Stimulated activated CD4-positive, alpha-beta T cell treated with anti-CD3 and anti-CD28 coated beads, Interleukin-15, amount 100 ng/mL, for 48 hours (primary cell): ENCODE results near the gene ICE2.

ENCODE experiments used
- DNase-seq, 2 donors: peaks; one replicate each; pipeline ENCODE4 v3.0.0-alpha.2; 2020; ENCODE audit warnings: low read depth in 2 of 2

ICE2 gene

DNA sequence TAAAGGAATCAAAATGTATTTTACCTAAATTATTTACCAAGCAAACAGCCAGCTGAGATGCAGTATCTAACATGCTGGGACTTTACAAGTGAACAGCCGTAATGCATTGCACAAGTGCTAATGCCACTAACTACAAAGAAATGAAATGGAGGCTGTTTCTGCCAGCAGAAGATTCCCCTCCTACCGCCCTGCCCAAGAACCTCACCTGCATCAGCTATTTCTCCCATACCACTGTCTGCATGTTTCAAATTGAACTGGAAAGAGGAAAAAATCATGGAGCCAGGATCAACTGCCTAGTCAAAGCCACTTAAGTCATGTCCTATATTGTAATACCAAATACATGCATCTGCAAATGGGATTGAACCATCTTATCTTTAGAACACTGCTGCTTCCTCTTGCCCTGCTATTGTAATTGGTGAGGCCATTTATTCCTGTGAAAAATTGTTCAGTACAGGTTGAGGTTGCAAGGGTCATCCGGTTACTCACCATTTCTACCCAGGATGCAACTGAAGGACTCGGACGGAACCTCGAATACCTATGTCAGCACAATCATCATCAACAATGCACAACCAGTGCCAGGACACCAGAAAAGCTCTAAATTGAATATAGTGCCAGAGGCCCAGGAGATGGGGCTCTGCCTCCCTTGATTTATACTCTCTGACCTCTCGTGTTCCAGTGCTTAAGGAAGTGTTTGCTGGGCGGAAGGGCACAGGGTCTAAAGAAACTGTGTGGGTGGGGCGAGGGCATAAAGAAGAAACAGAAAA is 108.7 kb downstream of the ICE2 start:
- DNase-seq: no peak

DNA sequence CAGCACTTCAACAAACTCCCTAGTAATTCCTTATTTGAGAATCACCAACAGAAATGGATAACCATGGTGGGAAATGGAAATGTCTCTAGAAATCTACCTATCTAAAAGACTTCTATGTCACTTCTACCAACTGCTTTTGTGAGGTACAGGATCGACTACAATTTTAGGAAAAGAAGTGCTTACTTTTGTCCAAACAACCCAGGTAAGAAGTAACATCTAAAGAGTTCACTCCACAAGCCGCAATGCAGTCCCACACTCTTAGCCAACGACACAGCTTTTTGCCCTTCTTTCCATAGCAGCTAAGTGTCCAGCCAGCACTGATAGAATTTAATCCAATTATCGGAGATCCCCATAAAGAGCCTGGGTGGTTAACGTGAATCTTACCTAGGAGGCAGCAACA is 109.2 kb downstream of the ICE2 start:
- DNase-seq: no peak
